ENCODE results near the gene NTN1.
"Not testable (repeated sequence)": the region's sequence is repeated elsewhere in the genome, so short reads cannot be mapped to it uniquely, and the experiment has no call there.

NTN1 gene

DNA sequence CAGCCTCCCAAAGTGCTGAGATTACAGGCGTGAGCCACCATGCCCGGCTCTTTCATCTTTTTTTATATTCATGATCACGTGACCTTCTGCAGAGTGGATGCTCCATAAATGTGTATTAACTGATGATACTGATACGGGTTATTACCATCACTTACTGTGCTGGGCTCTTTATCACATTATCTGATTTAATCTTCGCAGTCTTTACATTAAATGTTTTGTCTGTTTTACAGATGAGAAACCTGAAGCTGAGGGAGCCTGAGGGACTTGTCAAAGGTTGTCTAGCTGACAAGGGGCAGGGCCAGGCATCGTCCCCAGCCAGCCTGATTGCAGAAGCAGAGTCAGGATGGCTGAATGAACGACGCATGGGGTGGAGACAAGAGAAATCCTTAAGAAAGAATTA is 104.4 kb downstream of the NTN1 start:
- DNase-seq: no peak

- no peak for DNase-seq
Measured at GRCh38 chr17:9127340-9127739, 106.0 kb downstream of the NTN1 start.

GRCh38 chr17:9131371-9131770 is 110.1 kb downstream of the NTN1 start:
- DNase-seq: no peak

- no peak for DNase-seq
Measured at GRCh38 chr17:9132291-9132690, 111.0 kb downstream of the NTN1 start.

DNA sequence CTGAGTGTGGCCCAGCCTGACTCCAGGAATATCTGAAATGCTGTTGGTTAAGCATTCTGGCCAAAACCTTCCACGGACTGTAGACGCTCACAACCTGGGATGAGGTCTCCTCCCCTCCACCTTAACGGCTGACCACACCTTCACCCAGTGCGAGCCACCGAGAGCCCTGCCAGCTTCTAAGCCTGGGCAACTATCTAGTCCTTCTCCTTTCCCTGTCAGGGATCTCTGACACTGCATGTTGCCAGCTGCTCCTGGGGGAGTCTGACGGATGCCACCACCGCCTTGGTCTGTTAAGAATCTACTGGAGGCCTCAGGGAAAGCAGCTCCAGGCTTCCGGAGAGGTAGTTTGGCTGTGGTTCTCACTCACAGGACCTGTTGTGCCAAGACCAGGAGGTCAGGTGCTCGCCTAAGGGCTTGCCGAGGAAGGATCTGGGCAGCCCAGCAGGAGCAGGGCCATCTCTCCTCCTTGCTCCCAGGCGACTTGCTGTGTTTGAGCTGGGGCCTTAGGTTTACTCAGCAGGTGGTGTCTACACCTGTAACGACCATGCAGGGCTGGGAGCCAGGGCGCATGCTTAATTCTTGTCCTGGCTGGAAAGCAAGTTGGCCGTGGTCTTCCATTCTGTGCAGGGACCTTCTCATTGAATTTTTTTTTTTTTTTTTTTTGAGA is 111.8 kb downstream of the NTN1 start:
- DNase-seq: no peak

- no peak for DNase-seq
Measured at GRCh38 chr17:9138161-9138717, 116.9 kb downstream of the NTN1 start.

- no peak for DNase-seq
Measured at GRCh38 chr17:9139695-9140094, 118.4 kb downstream of the NTN1 start.

DNA sequence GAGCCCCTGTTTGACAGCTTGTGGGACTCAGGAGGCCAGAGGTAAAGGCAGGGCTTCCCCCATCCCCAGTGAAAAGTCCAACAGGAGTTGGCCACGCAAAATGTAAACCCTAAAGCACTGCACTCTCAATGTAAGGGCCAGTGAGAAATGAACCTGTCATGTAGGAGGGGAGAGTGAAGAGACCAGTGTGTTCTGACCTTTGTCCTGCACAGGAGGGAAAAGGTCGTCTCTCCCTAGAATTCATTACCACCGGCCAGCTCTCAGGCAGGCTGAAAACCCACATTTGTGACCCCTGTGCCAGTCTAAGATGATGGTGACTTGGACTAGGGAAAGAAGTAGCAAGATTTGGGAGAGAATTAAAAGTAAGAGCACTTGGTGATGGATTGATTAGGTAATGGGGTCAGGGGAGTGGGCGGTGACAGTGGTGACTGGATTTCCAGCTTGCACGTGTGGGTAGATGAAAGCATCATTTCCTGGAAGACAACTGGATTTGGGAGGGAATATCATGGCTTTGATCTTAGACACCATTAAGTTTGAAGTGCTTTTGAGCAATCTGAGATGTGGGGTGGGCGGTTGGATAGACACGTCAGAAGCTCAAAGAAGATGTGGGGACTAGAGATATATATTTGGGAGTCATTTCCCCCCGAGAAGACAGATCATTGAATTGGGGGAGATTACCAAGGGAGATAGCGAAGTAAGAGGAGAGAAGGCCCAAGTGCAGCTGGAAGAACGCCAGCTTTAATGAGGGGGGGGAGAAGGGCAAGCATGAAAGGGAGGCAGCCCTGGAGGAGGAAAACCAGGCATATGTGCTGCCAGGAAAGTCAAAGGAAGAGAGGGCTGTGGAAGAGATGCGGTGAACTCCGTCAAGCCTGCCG is 119.5 kb downstream of the NTN1 start:
- no peak for DNase-seq

- no peak for DNase-seq
Measured at GRCh38 chr17:9141425-9141753, 120.1 kb downstream of the NTN1 start.

- DNase-seq: no peak
Measured at GRCh38 chr17:9142772-9143494, 121.6 kb downstream of the NTN1 start.

- DNase-seq: no peak
Measured at GRCh38 chr17:9144502-9145249, 123.4 kb downstream of the NTN1 start.

- no peak for DNase-seq
Measured at GRCh38 chr17:9146064-9146463, 124.8 kb downstream of the NTN1 start.

- no peak for DNase-seq
Measured at GRCh38 chr17:9148905-9149525, 127.7 kb downstream of the NTN1 start.

GRCh38 chr17:9150446-9151090 is 129.3 kb downstream of the NTN1 start:
- no peak for DNase-seq

- DNase-seq: no peak
Measured at GRCh38 chr17:9151091-9151490, 129.8 kb downstream of the NTN1 start.

GRCh38 chr17:9151740-9152139 is 130.4 kb downstream of the NTN1 start:
- DNase-seq: not testable (repeated sequence)

- DNase-seq: no peak
Measured at GRCh38 chr17:9158544-9159452, 137.5 kb downstream of the NTN1 start.

DNA sequence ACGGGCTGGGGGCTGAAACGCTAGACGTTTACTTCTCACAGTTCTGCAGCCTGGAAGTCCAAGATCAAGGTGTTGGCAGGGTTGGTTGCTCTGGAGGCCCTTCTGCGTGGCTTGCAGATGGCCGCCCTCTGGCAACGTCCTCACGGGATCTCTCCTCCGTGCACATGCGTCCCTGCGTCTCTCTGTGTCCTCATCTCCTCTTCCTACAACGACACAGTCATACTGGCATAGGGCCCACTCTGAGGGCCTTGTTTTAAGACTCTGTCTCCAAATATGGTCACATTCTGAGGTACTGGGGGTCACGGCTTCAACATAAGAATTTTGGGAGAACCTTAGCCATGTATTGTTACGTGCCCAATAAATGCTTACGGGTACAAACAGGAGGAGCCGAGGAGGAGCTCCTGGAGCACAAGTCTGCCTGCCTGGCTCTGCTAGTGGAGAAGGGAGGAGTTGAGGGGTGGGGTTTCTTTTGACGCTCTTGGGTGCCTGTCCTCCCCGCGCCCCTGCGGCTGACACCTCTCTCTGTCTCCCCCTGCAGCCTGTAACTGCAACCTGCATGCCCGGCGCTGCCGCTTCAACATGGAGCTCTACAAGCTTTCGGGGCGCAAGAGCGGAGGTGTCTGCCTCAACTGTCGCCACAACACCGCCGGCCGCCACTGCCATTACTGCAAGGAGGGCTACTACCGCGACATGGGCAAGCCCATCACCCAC is 141.1 kb downstream of the NTN1 start:
- no peak for DNase-seq

- DNase-seq: no peak
Measured at GRCh38 chr17:9166788-9167187, 145.5 kb downstream of the NTN1 start.

- no peak for DNase-seq
Measured at GRCh38 chr17:9167379-9167778, 146.1 kb downstream of the NTN1 start.

All from CD4-positive, alpha-beta T cell treated with Interleukin-4 for 1 hour (primary cell).